ENCODE results near the gene GPC1.

The GPC1 gene

GRCh38 chr2:240396623-240397541, 38.6 kb upstream of the GPC1 start:
- TF ChIP-seq POU2F2 (IDR thresholded peaks at IDR 0.05; ENCODE audit: low read depth, low read length) = no peak
- no peak for TF ChIP-seq PAX5 (IDR thresholded peaks at IDR 0.05; ENCODE audit: insufficient read depth, low read length, severe bottlenecking)
- TF ChIP-seq TAF1 (IDR thresholded peaks at IDR 0.05; ENCODE audit: low read depth, low read length) = no peak
- no peak for TF ChIP-seq POLR2AphosphoS5 (IDR thresholded peaks at IDR 0.05; ENCODE audit: low read depth, low read length)
- no peak for DNase-seq (ENCODE audit: insufficient read length, low spot score)
- FAIRE-seq = no peak

- no peak for FAIRE-seq
- TF ChIP-seq POU2F2 (IDR thresholded peaks at IDR 0.05; ENCODE audit: low read depth, low read length) (no peak), SPI1 (IDR thresholded peaks at IDR 0.05; ENCODE audit: low read depth, low read length) (no peak), POLR2AphosphoS5 (IDR thresholded peaks at IDR 0.05; ENCODE audit: low read depth, low read length) (no peak), POLR2A (IDR thresholded peaks at IDR 0.05; ENCODE audit: low read depth, low read length) (no peak), PAX5 (IDR thresholded peaks at IDR 0.05; ENCODE audit: insufficient read depth, low read length, severe bottlenecking) (no peak), TAF1 (IDR thresholded peaks at IDR 0.05; ENCODE audit: low read depth, low read length) (no peak)
- no peak for DNase-seq (ENCODE audit: insufficient read length, low spot score)
Observed at GRCh38 chr2:240397542-240397916, 37.9 kb upstream of the GPC1 start.

- no peak for TF ChIP-seq SPI1 (IDR thresholded peaks at IDR 0.05; ENCODE audit: low read depth, low read length)
- TF ChIP-seq POU2F2 (IDR thresholded peaks at IDR 0.05; ENCODE audit: low read depth, low read length) = no peak
- no peak for TF ChIP-seq POLR2A (IDR thresholded peaks at IDR 0.05; ENCODE audit: low read depth, low read length)
- TF ChIP-seq POLR2AphosphoS5 (IDR thresholded peaks at IDR 0.05; ENCODE audit: low read depth, low read length) = no peak
- TF ChIP-seq TAF1 (IDR thresholded peaks at IDR 0.05; ENCODE audit: low read depth, low read length) = no peak
- TF ChIP-seq PAX5 (IDR thresholded peaks at IDR 0.05; ENCODE audit: insufficient read depth, low read length, severe bottlenecking) = no peak
- no peak for FAIRE-seq
- DNase-seq (ENCODE audit: insufficient read length, low spot score) = no peak
Observed at GRCh38 chr2:240397924-240398645, 37.4 kb upstream of the GPC1 start.

- FAIRE-seq = no peak
- DNase-seq (ENCODE audit: insufficient read length, low spot score) = no peak
- TF ChIP-seq TAF1 (IDR thresholded peaks at IDR 0.05; ENCODE audit: low read depth, low read length) = no peak
- no peak for TF ChIP-seq POLR2A (IDR thresholded peaks at IDR 0.05; ENCODE audit: low read depth, low read length)
Observed at GRCh38 chr2:240398661-240399267, 36.7 kb upstream of the GPC1 start.

- FAIRE-seq = no peak
- TF ChIP-seq POU2F2 (IDR thresholded peaks at IDR 0.05; ENCODE audit: low read depth, low read length) (no peak), POLR2A (IDR thresholded peaks at IDR 0.05; ENCODE audit: low read depth, low read length) (no peak), POLR2AphosphoS5 (IDR thresholded peaks at IDR 0.05; ENCODE audit: low read depth, low read length) (no peak), TAF1 (IDR thresholded peaks at IDR 0.05; ENCODE audit: low read depth, low read length) (no peak)
- no peak for DNase-seq (ENCODE audit: insufficient read length, low spot score)
Observed at GRCh38 chr2:240399419-240400324, 35.8 kb upstream of the GPC1 start.

GRCh38 chr2:240400371-240401161, 34.9 kb upstream of the GPC1 start:
- FAIRE-seq (no peak), DNase-seq (ENCODE audit: insufficient read length, low spot score) (no peak)
- TF ChIP-seq PAX5 (IDR thresholded peaks at IDR 0.05; ENCODE audit: insufficient read depth, low read length, severe bottlenecking) (no peak), POU2F2 (IDR thresholded peaks at IDR 0.05; ENCODE audit: low read depth, low read length) (no peak), POLR2AphosphoS5 (IDR thresholded peaks at IDR 0.05; ENCODE audit: low read depth, low read length) (no peak), SPI1 (IDR thresholded peaks at IDR 0.05; ENCODE audit: low read depth, low read length) (no peak), TAF1 (IDR thresholded peaks at IDR 0.05; ENCODE audit: low read depth, low read length) (no peak), POLR2A (IDR thresholded peaks at IDR 0.05; ENCODE audit: low read depth, low read length) (no peak)

GRCh38 chr2:240401308-240401707, 34.2 kb upstream of the GPC1 start:
- FAIRE-seq (no peak), DNase-seq (ENCODE audit: insufficient read length, low spot score) (no peak)
- TF ChIP-seq SPI1 (IDR thresholded peaks at IDR 0.05; ENCODE audit: low read depth, low read length) (no peak), PAX5 (IDR thresholded peaks at IDR 0.05; ENCODE audit: insufficient read depth, low read length, severe bottlenecking) (no peak), TAF1 (IDR thresholded peaks at IDR 0.05; ENCODE audit: low read depth, low read length) (no peak), POLR2A (IDR thresholded peaks at IDR 0.05; ENCODE audit: low read depth, low read length) (no peak), POLR2AphosphoS5 (IDR thresholded peaks at IDR 0.05; ENCODE audit: low read depth, low read length) (no peak), POU2F2 (IDR thresholded peaks at IDR 0.05; ENCODE audit: low read depth, low read length) (no peak)

GRCh38 chr2:240401781-240402551, 33.5 kb upstream of the GPC1 start:
- TF ChIP-seq TAF1 (IDR thresholded peaks at IDR 0.05; ENCODE audit: low read depth, low read length) = no peak
- TF ChIP-seq PAX5 (IDR thresholded peaks at IDR 0.05; ENCODE audit: insufficient read depth, low read length, severe bottlenecking) = no peak
- TF ChIP-seq SPI1 (IDR thresholded peaks at IDR 0.05; ENCODE audit: low read depth, low read length) = no peak
- no peak for TF ChIP-seq POLR2AphosphoS5 (IDR thresholded peaks at IDR 0.05; ENCODE audit: low read depth, low read length)
- TF ChIP-seq POU2F2 (IDR thresholded peaks at IDR 0.05; ENCODE audit: low read depth, low read length) = no peak
- TF ChIP-seq POLR2A (IDR thresholded peaks at IDR 0.05; ENCODE audit: low read depth, low read length) = no peak
- FAIRE-seq = no peak
- no peak for DNase-seq (ENCODE audit: insufficient read length, low spot score)

Data from GM12891 (cell line).